ENCODE results near the gene STXBP6.

STXBP6 gene

GRCh38 chr14:24911324-24912109, 138.4 kb downstream of the STXBP6 start:
- no peaks in the 10 kb centered on the region for H3K27me3 ChIP-seq (ENCODE audit: low read depth, low read length)
- H3K36me3 ChIP-seq (replicated peaks; ENCODE audit: low read depth, low read length) = no peaks in the 10 kb centered on the region
- no peaks in the 10 kb centered on the region for H3K9me3 ChIP-seq (ENCODE audit: insufficient read depth, low read length)
- TF ChIP-seq CTCF (IDR thresholded peaks at IDR 0.05; ENCODE audit: low read depth, low read length) (no peak), EZH2phosphoT487 (IDR thresholded peaks at IDR 0.05; ENCODE audit: low read depth) (no peak)
- peaks cover 16% of the 10 kb centered on the region for H3K4me1 ChIP-seq (ENCODE audit: low read length)
- no peak overlapping the region for H3K27ac ChIP-seq (ENCODE audit: low read length)
- no peak overlapping the region for H2AFZ ChIP-seq (ENCODE audit: low read depth, low read length)
- no peaks in the 10 kb centered on the region for H4K20me1 ChIP-seq (ENCODE audit: insufficient read depth, low read length)
- H3K9ac ChIP-seq (ENCODE audit: low read length) = no peak overlapping the region
- no peaks in the 10 kb centered on the region for H3K79me2 ChIP-seq (ENCODE audit: low read length)
- peak overlapping the region; percentile 15; the same call in 1 of the 2 replicates for H3K4me2 ChIP-seq (ENCODE audit: low read length)
- no peak overlapping the region for H3K4me3 ChIP-seq (ENCODE audit: low read length)

DNA sequence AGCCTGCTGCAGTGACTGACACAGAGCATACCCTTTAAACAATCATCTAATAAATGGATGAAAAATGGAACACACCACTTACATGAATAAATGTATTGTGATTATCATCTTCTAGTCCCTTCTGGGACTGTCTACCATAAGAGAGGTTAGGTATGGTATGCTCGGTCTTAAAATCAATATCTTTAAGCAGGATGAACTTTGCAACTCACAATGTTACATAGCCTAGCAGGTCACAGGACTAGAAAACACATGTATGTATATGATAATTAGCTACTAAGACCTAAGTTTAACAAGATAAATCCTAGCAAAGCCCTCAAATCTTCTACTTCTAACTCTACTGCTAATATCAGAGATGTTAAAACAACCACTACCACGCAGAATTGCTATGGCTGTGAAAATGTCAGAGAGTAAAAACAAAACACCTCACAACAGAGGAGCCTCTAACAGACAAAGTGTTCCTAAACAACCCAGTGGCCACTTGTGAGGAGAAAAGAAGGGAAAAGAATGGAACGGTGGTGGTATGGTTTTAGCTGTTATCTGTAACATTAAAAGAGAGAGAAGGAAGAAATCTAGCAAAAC, 139.4 kb downstream of the STXBP6 start:
- Histone ChIP-seq H3K9ac (ENCODE audit: low read length) (no peak overlapping the region), H3K79me2 (ENCODE audit: low read length) (no peaks in the 10 kb centered on the region), H3K27ac (ENCODE audit: low read length) (no peak overlapping the region), H3K4me1 (ENCODE audit: low read length) (peaks cover 16% of the 10 kb centered on the region), H3K9me3 (ENCODE audit: insufficient read depth, low read length) (no peaks in the 10 kb centered on the region), H2AFZ (ENCODE audit: low read depth, low read length) (no peak overlapping the region), H3K4me2 (ENCODE audit: low read length) (no peak overlapping the region), H3K4me3 (ENCODE audit: low read length) (no peak overlapping the region), H3K36me3 (replicated peaks; ENCODE audit: low read depth, low read length) (no peaks in the 10 kb centered on the region), H4K20me1 (ENCODE audit: insufficient read depth, low read length) (no peaks in the 10 kb centered on the region), H3K27me3 (ENCODE audit: low read depth, low read length) (no peaks in the 10 kb centered on the region)
- no peak for TF ChIP-seq CTCF (IDR thresholded peaks at IDR 0.05; ENCODE audit: low read depth, low read length)
- no peak for TF ChIP-seq EZH2phosphoT487 (IDR thresholded peaks at IDR 0.05; ENCODE audit: low read depth)

- TF ChIP-seq CTCF (IDR thresholded peaks at IDR 0.05; ENCODE audit: low read depth, low read length) (no peak), EZH2phosphoT487 (IDR thresholded peaks at IDR 0.05; ENCODE audit: low read depth) (no peak)
- no peaks in the 10 kb centered on the region for H3K79me2 ChIP-seq (ENCODE audit: low read length)
- H3K4me2 ChIP-seq (ENCODE audit: low read length) = no peak overlapping the region
- H4K20me1 ChIP-seq (ENCODE audit: insufficient read depth, low read length) = no peaks in the 10 kb centered on the region
- no peak overlapping the region for H2AFZ ChIP-seq (ENCODE audit: low read depth, low read length)
- no peak overlapping the region for H3K27ac ChIP-seq (ENCODE audit: low read length)
- H3K36me3 ChIP-seq (replicated peaks; ENCODE audit: low read depth, low read length) = no peaks in the 10 kb centered on the region
- no peak overlapping the region for H3K9ac ChIP-seq (ENCODE audit: low read length)
- H3K4me3 ChIP-seq (ENCODE audit: low read length) = no peak overlapping the region
- H3K9me3 ChIP-seq (ENCODE audit: insufficient read depth, low read length) = no peaks in the 10 kb centered on the region
- H3K27me3 ChIP-seq (ENCODE audit: low read depth, low read length) = no peaks in the 10 kb centered on the region
- H3K4me1 ChIP-seq (ENCODE audit: low read length) = peaks cover 16% of the 10 kb centered on the region
Measured at GRCh38 chr14:24909523-24910302, 140.2 kb downstream of the STXBP6 start.
